HG02852 (cell line): ENCODE results near the gene HOMER1.
"Not testable (repeated sequence)": the region's sequence is repeated elsewhere in the genome, so short reads cannot be mapped to it uniquely, and the experiment has no call there.

ENCODE experiments used
- ATAC-seq: cut with Tn5 transposase; IDR thresholded peaks from one replicate; pipeline ENCODE4 v1.9.1; 2021; ENCODE audit warnings: mild to moderate bottlenecking, moderate library complexity; ENCODE audit not compliant: unreplicated experiment

HOMER1 gene

DNA sequence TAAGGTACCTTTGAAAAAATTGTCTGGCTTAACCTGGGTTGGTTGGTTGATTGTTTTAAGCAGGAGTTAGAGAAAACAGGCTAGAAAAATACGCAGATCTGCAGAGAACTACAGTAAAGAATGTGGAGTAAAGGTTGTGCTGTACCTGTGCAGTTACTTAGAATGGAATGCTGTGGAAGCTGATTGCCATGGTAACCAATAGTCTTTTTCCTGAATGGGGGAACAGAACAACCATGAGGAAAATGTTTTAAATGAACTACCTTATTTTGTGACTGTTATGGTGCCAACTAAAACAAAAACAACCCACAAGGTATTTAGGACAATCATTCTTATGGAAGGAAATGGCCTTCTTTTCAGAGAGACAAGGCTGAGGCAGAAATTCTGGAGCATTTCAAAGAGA lies 4.8 kb upstream of the HOMER1 start:
- no peak for ATAC-seq

DNA sequence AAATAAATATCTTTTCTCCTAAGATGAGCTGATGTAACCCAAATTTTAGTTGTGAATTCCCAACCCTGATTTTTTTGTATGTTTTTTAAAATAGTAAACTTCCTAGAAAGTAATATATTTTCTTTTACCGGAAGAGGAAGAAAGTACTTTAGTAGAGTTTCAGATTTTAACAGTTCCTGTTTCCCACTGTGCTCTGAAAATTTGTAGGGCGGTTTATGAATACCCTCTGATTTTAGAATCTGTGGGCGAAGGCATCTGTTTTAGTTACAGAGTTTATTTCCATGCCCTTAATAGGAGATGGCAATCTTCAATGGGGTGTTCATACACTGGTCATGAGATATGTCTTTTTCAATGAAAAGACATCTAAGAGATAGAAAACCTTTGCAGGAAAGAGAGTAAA lies 3.7 kb upstream of the HOMER1 start:
- ATAC-seq, result no peak

DNA sequence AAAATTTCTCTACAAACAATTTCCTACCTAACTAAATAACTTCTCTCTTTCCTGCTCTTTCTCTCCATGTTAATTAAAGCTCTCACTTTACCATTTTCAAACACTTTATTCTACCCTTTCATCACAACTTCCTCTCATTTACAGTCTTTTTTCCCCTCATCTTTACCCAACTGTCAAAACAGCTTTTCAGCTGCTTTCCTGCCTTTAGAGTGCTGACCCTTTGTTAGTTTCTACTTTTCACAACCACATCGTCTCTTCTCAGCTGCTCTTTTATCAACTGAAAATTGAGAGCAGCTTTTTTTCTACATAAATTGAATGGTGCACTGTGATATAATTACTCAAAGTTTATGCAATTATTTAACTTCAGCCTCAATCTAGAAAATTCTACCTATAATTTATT lies 3.1 kb upstream of the HOMER1 start:
- no peak for ATAC-seq

DNA sequence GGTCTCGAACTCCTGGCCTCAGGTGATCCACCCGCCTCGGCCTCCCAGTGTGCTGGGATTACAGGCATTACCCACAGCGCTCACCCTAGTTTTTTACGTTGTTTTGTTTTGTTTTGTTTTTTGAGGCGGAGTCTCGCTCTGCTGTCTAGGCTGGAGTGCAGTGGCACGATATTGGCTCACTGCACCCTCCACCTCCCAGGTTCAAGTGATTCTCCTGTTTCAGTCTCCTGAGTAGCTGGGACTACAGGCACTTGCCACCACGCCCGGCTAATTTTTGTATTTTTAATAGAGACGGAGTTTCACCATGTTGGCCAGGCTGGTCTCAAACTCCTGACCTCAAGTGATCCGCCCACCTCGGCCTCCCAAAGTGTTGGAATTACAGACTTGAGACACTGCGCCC lies 2.4 kb upstream of the HOMER1 start:
- not testable (repeated sequence) for ATAC-seq

DNA sequence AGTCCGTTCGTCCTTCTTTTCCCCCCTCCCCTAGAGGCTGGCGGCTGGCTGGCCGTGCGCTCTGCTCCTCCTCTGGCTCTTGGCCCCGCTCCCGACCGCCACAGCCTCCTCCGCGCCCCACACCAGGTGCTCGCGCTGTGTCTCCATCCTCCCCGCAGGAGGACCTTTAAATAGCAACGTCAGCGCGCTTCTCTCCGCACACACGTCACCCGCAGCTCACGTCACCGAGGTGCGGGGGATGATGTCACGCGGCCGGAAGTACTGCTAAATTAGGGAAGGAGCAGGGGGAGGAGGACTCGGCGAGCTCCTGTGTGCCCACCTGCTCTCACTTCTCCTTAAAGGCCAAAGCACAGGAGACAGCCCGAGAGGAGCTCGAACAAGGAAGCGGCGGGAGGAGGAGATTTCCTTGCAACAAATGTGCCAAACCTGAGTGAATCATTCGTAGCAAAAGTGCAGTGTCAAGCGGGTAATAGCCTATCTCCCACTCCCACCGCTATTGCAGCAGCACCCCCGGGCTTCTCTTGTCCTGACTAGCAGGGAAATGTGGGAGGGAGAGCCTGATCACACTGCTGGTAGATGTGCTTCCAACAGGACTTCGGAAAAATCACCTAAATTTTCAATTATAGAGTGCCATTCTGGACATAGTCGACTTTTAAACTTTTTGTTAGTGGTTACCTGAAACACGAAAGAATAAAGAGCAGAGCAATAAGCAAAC lies 614 bp upstream of the HOMER1 start:
- ATAC-seq, result peak; percentile 80

DNA sequence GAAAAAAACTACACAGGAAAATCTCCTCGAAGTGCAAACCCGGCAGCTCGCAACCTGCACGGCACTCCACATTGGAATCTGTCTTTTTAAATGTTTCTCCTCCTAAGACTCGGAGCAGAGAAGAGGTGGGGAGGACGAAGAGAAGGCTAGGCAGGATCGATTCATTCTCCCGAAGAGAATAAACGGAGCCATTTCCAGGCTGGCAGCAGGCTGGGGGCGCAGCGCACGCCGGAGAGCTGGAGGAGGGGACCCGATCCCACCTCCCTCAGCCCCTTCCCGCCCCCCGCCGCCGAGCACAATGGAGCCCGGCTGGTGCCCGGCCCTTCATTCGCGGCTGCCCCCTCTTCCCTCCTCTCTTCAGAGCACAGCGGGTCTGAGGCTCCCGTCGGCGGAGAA lies 628 bp downstream of the HOMER1 start:
- ATAC-seq, result peak; percentile 17

DNA sequence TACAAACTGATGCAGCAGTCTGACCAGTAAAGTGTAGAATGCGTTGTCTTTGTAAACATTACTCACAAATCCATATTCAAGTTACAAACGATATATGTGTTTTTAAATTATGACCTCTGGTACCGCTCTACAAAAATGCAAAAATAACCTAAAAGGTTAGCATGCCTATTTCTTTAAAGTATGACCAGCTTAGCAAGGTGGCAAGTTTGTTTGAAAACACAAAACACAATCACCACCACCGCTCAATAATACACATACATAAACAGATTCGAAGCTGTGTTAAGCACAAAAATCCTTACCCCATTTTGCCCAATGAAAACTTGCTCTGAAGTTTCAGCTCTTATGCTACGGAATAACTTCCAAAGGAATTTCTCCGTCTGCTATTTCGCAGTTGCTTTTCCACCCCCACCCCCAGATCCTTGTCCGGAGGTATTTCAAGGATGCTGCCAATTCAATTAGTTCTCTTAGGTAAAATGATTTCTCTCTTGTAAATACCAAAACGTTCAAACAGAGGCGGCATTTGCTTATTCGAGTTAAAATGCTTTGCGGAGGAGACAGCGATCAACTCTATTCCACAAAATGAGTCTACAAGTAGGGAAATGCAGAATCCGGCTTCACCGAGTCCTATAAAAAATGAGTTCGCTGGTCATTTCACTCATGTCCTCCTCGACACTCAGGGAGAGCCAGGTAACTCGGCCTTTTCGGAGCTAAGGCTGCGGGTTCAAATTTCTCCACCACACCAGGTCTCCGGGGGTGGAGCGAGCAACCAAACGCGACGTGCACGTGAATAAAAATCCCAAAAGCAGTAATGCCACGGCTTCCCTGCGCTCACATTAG lies 1.2 kb downstream of the HOMER1 start:
- no peak for ATAC-seq

DNA sequence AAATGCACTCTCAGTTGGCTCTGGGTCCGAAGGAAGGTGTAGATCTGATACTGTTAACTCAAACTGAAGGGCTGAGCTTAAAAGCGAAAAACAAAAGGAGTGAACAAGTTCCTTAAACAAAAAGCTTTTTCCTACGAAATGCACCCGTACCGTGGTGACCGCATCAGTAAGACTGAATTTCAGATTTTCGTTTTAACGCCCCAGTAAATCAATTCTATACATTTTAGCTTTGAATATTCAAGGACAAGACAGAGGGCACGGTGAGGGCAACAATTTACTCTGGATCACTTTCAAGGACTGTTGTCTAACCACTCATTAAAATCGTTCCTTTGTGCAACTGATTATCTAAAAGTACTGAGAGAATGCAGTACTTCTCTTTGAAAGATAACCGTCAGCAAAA lies 1.9 kb downstream of the HOMER1 start:
- no peak for ATAC-seq

DNA sequence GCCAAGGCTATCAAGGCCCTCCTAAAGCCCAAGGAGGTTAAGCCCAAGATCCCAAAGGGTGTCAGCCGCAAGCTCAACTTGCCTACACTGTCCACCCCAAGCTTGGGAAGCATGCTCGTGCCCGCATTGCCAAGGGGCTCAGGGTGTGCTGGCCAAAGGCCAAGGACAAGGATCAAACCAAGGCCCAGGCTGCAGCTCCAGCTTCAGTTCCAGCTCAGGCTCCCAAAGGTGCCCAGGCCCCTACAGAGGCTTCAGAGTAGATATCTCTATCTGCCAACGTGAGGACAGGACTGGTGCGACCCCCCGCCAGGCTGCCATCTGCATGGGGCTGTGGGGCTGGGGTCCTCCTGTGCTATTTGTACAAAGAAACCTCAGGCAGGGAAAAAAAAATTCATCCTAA lies 3.3 kb downstream of the HOMER1 start:
- no peak for ATAC-seq

DNA sequence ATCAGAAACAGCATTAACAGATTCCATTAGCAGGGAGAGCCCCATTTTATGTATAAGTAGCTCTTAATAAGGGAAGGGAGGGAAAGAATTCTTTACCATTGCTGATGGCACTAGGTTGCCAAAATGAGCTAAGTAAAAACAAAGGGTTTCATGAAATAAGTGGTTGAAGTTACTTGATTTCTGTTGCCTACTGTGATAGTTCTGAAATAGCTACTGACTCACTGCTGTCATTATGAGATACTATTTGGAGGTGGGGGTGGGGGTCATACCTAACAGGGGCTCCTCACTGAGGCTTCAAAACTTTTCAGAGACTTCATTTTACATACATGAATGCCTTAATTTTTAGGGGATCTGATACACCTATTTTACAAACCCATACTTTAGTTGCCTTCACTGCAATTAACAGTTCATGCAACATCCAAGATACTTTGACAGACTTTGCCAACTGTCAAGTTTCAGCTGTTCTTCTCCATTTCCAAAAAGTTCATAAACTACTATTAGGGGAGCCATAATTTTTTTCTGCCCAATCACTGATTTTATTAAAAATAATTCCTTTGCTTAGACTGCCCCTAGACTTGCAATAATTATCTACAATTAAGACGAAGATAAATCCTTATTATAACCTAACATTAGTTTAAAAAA lies 4.6 kb downstream of the HOMER1 start:
- ATAC-seq, result no peak

DNA sequence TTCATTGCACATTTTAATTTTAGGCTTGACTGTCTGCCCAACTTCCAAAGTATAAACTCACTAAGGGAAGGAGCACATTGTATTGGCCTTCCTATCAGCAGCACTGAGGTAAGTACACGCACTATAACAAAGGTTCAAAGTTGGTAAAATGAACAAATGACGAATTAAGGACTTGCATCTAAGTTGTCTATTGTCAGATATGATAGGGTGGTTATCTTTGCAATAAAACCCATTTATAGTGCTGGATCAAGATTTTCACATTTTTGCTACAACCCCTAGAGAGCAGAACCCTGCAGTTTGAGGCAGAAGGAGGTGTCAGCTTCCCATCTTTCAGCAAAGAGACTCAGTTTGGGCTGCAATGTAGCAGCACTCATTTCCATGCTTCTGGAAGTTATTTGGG lies 5.1 kb downstream of the HOMER1 start:
- ATAC-seq, result no peak

DNA sequence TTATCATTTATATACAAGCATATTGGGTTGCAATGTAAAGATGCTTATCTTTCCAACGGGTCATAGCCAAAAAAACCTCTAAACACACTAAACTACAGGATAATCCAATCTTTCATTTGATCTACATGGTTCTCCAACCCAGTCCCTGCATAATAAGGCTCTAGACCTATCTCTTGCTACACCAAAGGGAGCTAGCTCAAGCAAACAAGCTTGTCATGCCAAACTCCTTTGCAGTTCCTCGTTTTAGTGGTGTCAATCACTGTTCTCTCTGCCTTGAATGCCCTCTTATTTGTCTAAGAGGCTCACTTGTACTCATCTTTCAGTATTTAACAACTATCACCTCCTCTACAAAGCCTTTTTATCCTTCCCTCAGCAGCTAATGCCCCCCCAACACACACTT lies 5.6 kb downstream of the HOMER1 start:
- ATAC-seq, result no peak

DNA sequence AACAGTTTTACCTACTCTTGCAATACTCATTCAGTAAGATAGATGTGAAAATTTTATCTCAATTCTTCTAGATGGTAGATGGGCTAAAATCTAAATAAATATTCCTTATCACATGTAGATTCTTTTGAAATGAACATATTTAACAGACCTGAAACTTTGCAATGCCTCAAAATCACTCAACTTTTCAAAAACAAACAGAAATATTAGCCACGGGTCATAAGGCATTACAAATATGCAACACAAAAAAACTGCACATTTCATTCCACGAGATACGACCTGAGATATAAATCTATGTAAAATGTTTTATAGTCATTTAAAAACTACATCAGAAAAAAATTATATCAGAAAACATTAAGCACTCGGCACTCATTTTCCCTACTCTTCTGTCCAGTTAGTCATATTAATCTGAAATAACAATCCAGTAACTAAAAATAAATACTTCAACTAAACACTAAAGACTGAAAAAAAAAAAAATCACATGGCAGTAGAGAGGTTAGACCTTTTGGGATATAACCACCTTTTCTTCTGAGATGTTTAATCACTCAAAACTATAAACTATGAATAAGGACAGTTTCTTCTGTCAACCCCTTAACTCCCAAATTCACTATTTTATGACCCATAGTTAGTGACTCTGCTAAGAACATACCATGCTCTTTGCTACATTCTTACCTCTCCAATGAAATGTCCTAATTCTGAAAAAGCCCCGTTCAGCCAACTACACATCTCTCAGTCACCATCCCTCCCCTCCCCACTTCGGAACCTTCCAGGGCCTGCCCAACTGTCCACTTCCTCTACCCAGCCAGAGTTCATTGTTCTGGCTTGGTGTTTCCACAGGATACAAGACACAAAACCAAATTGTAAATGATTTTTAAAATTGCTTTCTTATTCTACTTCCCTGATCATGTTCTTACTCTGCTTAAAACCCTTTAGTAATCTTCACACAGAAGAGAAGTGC lies 6.4 kb downstream of the HOMER1 start:
- ATAC-seq, result no peak

DNA sequence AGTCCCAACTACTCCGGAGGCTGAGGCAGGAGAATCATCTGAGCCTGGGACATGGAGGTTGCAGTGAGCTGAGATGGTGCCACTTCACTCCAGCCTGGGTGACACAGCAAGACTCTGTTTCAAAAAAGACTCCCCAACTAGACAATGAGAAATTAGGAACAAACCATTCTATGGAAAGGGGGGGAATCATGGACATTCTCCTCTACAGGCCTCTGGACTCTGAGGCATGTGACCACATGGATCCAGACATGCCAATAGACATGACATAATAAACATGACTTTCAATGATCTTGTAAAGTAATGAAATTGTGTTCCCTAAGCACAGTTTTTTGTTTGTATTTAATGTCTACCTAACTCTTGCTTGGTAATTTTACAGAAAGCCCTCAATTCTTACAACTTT lies 8.8 kb downstream of the HOMER1 start:
- no peak for ATAC-seq

DNA sequence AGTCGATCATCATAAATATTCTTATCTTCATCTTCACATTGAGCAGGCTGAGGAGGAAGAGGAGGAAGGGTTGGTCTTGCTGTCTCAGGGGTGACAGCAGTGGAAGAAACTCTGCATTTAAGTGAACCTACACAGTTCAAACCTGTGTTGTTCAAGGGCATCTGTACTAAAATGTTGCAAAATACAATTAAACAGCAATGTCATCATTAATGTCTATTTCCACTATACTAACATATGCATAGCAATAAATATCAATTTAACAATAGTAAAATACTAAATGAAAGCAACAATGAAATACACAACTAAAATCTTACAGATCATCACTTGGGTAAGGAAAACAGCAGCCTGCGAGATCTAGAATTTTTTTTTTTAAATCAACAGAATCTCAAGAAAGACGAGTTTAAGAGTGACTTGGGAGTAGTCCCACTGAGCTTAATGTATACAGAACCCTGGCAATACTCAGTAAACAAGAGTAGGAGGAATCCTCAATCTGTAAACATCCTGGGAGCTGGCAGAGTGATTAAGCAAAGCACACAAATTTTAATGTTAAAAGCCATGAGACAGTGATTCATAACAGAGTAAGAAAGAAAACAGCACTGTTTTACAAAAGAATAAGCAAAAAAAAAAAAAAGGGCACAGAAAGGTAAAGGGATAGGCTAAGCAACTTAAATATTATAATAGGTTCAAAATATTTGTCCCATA lies 10.0 kb downstream of the HOMER1 start:
- ATAC-seq, result no peak

DNA sequence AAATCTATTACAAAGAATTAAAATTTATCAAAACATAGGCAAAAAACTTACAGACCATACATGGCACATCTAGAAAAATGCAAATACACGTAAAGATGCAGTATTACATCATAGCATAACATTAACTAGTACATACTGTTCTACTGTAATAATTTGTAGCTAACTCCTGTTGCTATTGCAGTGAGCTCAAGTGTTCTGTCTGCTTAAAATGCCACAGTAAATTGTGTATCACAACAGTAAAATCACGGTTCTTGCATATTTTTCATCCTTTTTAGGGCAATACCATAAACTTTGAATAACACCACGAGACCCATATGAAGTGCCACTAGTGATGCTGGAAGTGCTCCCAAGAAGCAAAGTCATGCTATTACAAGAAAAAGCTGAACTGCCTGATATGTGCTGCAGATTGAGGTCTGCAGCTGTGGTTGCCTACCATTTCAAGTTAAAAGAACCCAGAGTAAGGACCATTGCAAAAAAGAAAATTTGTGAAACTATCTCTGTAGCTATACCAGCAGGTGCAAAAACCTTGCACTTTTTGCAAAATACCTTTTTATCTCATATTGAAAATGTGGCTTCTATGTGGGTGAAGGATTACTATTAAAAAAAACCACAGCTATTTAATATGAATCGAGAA lies 14.2 kb downstream of the HOMER1 start:
- no peak for ATAC-seq

DNA sequence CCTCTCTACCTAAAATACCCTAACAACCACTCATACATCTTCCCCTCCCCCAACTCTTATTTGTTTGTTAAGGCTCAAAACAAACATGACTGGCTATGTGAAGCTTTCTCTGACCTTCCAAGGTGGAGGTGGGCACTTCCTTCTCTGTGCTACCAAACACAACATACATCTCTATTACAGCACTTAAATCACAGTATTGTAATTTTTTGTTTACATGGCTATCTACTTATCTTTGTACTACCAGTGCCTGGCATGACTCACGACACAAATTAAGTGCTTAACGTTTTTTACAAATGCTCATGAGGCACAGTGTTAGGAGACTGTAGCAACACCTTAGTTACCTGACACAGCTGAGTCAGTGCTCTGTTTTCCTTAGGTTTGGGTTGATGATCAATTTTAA lies 18.6 kb downstream of the HOMER1 start:
- no peak for ATAC-seq

DNA sequence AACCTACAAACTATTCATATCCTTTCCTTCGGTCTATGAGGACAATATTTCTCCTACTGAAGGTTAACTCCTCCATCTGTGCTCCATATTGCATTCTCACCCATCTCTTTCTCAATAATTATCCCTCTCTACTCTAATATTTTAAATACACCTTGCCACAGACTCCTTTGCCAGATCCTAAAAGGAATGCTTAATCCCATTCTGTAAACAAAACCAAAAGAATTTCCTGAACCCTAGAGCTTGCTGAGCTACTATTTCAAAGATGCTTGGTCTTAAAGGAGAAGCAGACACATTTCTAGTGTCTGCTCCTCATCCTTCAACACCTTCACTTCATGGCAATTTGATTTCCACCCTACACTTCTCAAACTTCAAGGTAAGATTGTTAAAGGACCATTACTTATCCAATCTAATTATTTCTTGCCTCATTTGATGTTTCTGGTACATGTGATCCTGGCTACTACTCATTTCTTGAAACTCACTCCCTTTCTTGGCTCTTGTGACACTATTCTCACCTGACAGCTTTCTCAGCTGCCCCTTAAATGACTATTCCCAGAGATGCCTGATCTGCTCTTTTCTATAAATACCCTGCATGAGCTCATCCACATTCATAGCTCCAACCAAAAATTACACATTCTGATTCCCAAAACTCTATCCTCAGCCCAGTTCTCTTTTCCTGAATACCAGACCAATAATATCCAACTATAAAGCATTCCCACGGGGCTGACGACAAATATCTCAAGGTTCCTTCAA lies 20.2 kb downstream of the HOMER1 start:
- no peak for ATAC-seq

DNA sequence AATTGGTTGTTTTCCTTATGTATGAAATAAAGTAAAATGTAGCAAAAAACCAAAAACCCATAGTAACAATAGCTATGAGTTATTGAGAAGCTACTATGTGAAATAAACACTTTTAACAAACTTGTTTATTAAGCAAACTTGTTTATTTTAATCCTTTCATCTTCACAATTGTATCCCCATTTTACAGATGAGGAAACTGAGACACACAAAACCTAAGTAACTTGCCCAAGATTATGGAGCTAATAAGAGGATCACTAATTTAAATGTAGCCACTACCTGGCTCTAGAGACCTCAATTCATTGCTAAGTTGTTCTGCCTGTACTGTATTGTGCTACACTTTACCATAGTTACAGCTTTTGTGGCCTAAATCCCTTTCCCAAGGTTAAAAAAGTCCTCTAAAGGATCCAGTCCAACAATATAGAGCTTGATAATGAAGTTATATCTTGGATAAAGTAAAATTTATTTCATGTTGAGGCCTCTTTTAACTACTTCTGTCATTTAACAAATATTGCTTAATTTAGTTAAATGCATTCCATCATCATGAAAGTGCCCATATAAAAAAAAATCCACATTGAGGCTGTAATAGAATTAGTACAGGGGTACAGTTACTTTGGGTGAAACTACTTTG lies 22.1 kb downstream of the HOMER1 start:
- no peak for ATAC-seq
